NOMO-1 treated with DMSO at 0.1 percent for 48 hours (cell line): ENCODE results near the gene CPT1A.

ENCODE experiments used
- DNase-seq: peaks from one replicate; lab custom pipeline; 2025; ENCODE audit not compliant: unreplicated experiment; lab: John Stamatoyannopoulos, UW

CPT1A gene

GRCh38 chr11:68854273-68854958 lies 12.7 kb upstream of the CPT1A start:
- DNase-seq, result no peak

DNA sequence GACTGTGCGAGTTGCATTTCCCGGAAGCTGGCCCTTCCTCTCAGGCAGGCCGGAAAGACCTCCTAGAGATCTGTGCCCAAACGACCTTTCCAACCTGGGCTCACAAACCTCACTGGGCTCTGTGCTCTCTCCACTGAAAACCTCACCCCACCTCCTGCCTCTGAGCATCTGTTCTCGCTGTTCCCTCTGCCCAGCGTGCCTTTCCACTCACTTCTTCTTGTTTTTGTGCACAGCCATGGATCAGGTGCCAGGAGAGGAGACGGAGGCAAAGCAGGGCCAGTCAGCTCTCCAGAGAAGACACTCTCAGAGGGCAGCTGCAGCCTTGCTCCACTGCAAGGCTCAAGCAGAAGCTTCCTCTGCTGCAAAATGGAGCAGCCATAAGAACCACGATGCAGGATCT lies 10.9 kb upstream of the CPT1A start:
- no peak for DNase-seq

GRCh38 chr11:68848429-68848828 lies 6.7 kb upstream of the CPT1A start:
- DNase-seq, result no peak

GRCh38 chr11:68847395-68847794 lies 5.7 kb upstream of the CPT1A start:
- no peak for DNase-seq

DNA sequence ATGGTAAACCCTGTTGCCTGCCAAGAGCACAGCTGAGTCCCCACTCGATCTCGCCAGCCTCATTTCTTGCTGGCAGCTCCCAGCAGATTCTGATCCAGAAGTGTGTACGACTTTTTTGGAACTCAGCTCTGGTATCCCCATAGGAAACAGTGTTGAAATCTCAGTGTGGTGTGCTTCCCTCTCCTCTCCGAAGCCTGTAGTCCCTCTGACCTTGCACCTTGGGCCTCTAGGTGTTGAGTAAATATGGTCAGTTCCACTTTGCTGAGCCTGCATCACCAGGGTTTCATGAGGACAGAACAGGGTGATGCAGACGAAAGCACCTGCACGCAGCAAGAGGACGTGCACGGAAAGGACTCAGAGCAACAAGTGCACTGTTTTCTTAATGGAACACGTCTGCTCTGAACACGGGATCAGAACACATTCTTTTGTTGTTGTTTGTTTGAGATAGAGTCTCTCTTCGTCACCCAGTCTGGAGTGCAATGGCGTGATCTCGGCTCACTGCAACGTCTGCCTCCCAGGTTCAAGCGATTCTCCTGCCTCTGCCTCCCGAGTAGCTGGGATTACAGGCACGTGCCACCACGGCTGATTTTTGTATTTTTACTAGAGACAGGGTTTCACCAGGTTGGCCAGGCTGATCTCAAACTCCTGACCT lies 3.8 kb upstream of the CPT1A start:
- DNase-seq, result no peak

DNA sequence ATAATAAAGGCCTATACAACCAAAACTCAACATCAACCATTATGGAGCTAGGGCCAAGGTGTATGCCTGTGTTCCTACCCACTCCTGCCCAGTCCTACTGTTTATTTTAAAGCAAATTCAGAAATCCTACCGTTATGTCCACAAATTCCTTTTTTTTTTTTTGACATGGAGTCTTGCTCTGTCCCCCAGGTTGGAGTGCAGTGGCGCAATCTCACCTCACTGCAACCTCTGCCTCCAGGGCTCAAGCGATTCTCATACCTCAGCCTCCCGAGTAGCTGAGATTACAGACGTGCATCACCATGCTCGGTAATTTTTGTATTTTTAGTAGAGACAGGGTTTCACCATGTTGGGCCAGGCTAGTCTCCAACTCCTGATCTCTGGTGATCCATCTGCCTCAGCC lies 3.1 kb upstream of the CPT1A start:
- no peak for DNase-seq

GRCh38 chr11:68844376-68844775 lies 2.7 kb upstream of the CPT1A start:
- DNase-seq, result no peak

- DNase-seq, result peak; percentile 72
Measured at GRCh38 chr11:68843703-68844312, 2.1 kb upstream of the CPT1A start.

- DNase-seq, result peak; percentile 48
Measured at GRCh38 chr11:68843052-68843561, 1.4 kb upstream of the CPT1A start.

- no peak for DNase-seq
Measured at GRCh38 chr11:68842427-68843051, 823 bp upstream of the CPT1A start.

DNA sequence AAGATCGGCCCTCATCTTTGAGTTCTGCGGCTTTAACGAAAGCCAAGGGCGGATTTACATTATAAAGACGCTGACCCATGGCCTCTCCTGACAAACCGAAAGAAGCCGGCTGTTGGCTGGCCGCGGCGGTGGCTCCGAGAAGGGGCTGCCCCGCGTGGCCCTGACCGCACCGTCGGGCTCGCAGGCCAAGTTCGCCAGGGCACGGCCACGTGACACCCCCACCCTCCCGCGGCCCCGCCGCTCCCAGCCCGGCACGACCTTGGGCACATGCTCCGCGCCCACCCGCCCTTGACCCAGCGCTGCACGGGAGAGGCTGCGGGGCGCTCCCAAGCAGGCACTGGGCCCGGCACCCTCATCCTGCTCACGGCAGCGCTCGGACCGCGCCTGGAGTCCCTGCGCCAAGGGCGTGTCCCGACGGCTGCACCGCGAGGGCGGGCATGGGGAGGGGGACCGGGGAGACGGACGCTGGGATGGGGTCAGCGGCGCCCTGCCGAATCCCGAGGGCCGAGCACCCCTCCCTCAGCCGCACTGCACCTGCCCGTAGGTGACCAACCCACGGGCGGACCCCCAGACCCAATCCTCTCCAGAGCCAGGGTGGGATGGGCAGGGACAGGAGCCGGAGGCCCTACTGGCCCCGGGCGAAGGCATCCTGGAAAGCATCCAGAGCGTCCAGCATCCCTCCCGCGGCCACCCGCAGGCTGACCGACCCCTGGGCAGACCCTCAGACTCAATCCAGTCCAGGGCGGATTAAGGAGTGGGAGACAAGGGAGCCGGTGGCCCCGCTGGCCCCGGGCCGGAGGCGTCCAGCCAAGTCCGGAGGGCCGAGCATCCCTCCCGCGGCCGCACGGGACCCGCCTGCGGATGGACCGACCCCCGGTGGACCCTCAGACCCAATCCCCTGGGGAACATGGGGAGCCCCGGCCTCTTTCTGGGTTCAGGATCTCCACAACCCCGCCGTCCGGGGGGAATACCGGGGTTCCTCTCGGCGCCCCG lies 759 bp downstream of the CPT1A start:
- peak; percentile 9 for DNase-seq

DNA sequence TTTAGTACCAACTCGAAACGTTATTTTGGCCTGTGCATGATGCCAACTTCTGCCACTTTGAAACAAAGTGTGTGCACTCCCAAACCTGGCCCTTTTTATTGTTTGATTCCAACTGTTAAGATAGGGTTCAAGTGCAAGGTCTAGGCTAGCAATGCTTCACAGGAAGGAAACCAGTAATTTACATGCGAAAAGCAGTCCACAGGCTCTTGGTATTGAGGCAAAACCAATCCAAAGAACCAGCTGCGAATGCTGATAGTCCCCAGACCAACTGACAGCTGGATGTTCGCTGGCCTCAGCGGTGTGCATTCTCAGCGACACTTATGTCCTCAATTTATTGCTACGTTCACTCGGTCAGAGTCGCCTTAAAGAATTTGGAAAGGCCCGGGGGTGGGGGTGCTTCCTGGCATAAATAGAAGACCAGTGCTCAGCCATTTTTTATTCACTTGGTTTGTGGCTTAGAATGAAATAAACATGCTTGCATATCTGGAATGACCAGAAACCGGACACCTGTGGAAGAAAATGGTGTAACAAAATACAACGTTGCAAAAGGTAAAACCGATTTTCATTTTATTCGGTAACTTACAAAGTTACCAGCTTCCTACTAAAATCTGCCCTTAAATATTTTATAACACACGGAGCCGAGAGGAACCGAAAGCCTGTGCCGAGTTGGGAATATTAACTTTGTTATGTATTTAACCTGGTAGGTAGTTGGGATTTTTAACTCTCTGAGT lies 1.6 kb downstream of the CPT1A start:
- no peak for DNase-seq

DNA sequence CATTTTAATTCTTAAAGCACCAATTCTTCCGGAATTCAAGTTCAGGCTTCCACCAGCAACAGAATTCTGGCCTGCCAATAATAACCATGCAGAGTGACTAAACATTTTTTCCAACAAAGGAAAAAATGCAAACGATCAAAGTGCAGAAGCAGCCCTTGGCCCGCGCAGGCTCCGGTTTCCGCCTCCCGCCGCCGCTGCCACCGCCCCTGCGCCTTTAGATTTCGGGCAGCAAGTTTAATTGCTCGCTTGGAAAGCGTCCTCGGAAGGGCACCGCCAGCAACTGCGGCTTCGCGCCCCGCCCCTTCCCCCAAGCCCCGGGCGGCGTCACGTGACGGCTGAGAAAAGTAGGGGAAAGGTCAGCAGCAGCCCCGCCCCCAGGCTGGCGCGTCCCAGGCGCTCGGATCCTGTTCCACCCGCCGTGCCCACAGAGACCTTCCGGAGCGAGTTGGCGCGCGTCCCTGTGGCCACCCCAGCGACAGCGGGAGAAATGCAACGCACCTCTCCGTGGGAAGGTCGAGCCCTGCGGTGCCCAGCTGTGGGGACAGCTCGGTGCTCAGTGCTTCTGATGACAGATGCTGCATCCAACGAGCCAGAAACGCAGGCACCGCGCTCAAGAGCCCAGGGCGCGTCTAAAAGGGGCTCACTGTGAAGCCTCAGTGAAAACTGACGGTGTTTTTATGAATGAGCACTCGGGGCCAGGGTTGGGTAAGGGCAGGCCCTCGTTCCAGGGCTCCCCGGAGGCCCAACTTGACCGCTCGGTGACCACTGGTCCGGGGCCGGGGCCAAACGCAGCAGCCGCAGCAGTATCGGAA lies 2.5 kb downstream of the CPT1A start:
- peak; percentile 89 for DNase-seq

DNA sequence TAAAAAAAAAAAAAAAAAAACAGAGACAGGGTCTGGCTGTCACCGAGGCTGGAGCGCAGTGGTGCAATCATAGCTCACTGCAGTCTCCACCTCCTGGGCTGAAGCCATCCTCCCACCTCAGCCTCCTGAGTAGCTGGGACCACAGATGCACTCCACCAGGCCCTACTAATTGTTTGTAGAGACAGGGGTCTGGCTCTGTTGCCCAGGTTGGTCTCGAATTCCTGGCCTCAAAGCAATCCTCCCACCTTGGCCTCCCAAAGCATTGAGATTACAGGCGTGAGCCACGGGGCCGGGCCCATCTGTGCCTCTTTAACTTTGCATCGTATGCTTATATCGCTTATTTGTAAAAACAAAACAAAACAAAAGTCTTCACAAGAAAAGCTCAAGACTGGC lies 3.1 kb downstream of the CPT1A start:
- DNase-seq, result peak; percentile 9

DNA sequence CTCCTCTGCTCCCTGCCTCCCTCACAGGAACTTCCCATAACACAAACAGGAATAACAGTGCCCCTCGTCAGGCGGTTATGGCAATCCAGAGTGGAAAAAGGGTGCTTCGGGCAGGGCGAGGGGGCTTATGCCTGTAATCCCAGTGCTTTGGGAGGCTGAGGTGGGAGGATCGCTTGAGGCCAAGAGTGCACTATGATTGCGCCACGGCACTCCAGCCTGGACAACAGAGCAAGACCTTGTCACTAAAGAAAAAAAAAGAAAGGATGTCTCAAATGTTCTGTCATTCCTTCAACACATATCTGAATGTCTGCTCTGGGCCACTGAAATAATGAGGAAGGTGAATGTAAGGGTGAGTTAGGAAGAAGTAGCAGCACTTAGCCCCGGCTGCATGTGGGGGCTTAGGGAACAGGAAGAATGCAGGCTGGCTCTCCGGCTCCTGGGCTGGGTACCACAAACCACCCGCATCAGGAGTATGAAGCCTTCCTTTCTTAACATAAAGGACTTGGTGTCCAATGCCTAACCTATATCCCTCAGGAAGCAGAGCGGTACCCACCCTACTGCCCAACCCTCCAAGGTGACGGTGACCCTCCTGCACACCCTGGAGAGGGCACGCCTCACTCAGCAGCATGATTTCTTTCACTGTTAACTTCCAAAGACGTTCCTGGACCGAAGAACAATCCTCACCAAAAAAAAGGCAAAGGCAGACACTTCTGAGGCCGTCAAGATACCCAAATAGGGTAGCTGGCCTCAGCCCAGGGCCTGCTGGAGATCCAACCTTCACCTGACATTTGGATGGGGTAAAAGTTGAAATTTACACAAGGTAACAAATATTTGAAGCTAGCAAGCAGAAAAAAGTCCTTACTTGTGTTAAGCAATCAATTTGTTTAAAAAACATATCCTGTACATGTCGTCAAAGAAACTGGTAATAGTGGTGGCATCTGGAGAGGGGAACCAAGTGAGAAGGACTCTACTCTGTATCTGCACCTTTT lies 3.8 kb downstream of the CPT1A start:
- DNase-seq, result no peak

GRCh38 chr11:68835749-68836148 lies 6.0 kb downstream of the CPT1A start:
- DNase-seq, result no peak

DNA sequence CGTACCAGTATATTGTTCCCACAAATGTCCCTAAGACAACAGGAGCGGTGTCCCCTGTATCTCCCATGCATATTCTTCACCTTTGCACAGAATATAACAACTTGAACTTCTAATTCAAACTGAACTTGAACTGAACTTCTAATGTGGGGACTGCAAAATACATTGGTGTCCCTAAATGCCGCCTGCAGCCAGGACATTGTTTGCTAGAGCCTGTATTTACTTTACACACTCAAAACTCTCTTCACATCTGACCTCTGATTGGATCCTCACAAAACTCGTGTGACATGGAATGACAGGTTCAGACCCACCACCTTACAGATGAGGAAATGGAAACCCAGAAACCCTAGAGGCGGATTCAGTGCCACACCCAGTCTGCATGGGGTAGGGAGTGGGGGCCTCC lies 6.4 kb downstream of the CPT1A start:
- no peak for DNase-seq
